HG02840 (cell line): ENCODE results near the gene KLHL29.
A peak's percentile ranks its signal among the peaks of the same experiment; 100 is the strongest.

Source experiments
- ATAC-seq: cut with Tn5 transposase; IDR thresholded peaks from one replicate; pipeline ENCODE4 v1.9.1; 2021; ENCODE audit warnings: mild to moderate bottlenecking, moderate library complexity, moderate number of reproducible peaks; ENCODE audit not compliant: unreplicated experiment, low FRiP score

KLHL29 gene

GRCh38 chr2:23441414-23441813 lies 56.4 kb downstream of the KLHL29 start:
- ATAC-seq = no peak

GRCh38 chr2:23445450-23445868 lies 60.5 kb downstream of the KLHL29 start:
- ATAC-seq = peak; percentile 47

DNA sequence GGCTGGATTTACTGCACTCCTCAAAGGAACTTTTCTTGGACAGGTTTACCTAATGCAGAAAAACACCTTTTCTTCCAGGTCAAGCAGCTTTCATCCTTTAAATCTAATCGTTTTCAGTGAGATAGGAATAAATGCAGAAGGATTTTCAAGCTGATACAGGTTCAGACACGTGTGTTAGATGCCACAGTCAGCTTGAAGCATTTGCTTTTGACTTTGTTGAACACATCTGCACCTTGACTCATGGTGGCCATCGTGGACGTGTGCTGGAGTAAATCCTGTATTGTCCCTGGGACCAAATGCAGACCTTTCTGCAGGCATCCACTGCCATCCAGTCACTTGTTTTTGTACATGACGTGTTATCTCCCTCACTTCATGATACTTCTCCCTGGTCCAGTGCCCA lies 61.9 kb downstream of the KLHL29 start:
- ATAC-seq = no peak

DNA sequence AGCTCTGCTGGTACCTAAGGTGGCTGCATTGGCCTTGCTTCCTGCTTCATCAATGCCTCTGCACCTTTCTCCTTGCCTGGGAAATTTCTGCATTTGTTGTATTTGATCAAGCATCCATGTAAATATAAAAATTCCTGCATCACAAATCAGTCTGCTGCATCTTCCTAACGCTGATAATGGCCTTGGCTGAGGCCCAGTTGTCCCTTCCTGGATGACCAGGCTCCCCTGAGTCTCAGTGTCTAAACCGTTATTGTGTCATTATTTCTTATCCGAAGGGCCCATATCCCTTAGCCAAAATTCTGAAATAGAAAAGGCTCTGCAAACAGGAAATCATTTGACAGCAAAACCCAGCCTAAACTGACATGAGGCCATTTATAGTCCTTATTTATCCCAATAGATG lies 62.4 kb downstream of the KLHL29 start:
- ATAC-seq = no peak

- ATAC-seq = no peak
Observed at GRCh38 chr2:23448906-23449305, 63.9 kb downstream of the KLHL29 start.

DNA sequence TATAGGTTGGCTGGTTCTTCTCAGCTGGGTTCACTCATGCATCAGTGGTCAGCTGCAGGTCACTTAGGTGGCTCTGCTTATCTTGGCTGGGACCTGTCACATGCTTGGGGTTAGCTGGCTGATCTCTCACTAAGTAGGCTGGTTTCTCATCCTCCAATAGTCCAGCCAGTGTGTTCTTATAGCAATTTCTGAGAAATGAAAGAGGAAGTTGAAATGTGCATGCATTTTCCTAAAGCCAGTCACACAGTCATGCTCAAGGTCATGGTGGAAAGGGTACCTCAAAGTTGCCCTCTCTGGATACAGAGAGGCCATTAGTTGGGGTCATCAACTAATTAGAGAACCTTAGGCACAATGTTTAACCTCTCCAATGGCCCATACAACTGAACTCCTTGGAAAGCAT lies 64.4 kb downstream of the KLHL29 start:
- ATAC-seq = peak; percentile 64

- no peak for ATAC-seq
Observed at GRCh38 chr2:23449831-23450331, 64.9 kb downstream of the KLHL29 start.

DNA sequence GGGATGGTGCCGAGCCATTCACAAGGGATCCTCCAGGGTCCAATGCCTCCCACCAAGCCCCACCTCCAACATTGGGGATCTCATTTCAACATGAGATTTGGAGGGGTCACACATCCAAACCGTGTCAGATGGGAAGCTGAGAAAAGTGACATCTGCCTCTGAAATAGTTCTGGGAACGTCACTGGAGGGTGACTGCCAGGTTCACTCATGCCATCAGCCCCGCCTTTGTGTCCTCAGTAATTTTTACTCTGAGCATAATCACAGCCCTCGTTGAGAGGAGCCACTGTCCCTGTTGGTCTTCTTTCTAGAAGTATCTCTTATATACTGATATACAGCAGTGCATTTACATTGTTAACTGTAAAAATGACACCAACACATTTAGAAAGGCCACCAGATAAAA lies 67.4 kb downstream of the KLHL29 start:
- no peak for ATAC-seq

- peak; percentile 55 for ATAC-seq
Observed at GRCh38 chr2:23452853-23453420, 68.0 kb downstream of the KLHL29 start.

GRCh38 chr2:23453432-23453831 lies 68.5 kb downstream of the KLHL29 start:
- no peak for ATAC-seq

DNA sequence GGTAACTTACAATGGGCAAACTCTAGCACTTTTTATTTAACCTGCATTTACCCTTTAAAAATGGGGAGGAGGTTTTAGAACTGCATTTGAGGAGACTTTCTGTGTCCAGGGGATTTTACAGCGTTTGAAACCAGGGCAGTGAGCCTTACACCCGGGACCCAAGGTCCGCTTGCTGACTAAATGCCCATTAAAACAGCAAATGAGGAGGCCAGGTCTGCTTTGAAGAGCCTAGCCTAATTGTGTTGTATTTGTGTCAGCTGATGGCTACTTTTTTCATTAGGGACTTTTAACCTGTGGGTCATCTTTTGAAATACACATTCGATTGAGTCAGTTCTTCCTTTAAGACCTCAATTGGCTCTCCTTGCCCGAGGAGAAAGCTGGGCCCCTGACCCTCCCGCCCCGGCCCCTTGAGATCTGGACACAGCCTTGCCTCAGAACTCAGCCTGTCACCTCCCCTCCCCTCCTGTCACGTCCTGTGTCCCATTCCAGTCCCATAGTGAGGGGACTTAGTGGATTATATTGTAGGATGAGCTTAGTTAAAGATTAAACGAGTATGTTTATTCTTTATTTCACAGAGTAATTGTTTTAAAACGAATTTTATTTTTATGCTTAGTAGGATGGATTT lies 69.0 kb downstream of the KLHL29 start:
- no peak for ATAC-seq

GRCh38 chr2:23454501-23455120 lies 69.6 kb downstream of the KLHL29 start:
- no peak for ATAC-seq

DNA sequence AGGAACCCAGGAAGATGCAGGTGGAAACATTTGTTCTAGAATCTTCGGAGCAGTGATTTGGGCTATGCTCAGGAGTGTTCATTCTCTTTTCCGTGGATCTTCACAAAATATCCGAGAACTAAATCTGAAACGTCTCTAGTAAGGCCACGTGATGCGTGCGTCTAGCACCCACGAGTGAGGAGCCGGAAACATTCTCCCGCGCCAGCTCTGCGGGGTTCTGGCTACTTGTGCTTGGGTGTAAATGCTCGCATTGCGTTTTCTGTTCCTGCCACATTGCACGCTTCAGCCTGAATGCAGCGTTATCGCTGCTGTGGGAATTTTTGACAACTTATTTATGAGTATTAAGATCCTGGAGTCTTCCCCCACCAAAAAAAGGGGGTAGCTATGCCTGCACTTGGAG lies 71.4 kb downstream of the KLHL29 start:
- ATAC-seq = no peak

GRCh38 chr2:23456881-23457760 lies 72.1 kb downstream of the KLHL29 start:
- ATAC-seq = no peak

- ATAC-seq = no peak
Observed at GRCh38 chr2:23457990-23458682, 73.2 kb downstream of the KLHL29 start.

DNA sequence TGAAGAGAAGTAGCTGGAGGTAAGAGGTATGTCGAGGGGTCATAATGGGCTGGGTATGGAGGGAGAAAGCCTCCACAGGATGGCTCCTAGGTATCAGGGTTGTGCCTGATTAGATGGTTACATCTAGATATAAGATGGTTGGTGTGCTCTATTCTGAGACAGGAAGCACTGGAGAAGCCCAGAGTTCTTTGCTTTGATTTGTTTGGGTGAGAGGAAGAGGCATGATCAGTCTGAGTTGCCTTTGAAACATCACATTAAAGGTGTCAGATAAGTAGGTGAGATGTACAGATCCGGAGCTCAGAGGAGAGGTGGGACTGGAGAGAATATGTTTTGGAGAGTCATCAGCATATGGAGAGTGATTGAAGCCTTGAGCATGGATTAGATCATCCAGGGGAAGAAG lies 74.1 kb downstream of the KLHL29 start:
- ATAC-seq = no peak

GRCh38 chr2:23460228-23460627 lies 75.2 kb downstream of the KLHL29 start:
- no peak for ATAC-seq

DNA sequence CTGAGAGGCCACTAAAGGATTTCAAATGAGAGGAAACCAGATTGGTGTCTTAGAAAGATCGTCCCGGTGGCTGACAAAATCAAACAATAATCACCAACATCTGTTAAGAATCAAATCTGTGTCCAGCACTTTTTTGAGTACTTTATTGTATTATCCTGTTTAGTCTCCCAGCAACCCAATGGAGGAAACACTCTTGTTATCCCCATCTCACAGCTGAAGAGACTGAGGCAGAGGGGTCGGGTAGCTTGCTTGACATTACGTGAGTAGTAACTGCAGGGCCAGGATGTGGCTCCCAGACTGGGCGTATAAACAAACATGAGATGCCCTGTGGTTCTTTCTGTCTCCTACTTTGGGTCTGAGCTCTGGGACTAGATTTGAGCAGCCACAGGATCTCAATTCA lies 76.0 kb downstream of the KLHL29 start:
- no peak for ATAC-seq

DNA sequence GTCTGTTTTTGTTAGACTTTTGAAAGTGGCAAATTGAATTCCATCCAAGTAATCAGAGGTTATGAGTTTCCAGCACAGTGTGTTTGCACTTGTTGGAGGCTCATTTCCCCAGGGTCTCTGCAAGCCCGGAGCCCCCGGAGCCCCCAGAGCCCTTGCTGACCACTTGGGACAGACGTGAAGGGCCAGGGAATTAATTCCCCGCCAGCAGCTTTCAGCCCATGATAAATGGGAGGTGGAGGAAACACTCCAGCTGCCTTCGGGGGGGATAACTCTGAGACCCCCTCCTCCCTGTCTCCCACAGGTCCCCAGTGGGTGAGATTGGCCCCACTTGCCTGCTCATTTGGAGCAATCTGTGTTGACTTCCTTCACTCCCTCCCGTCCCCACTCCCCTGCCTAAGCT lies 79.2 kb downstream of the KLHL29 start:
- no peak for ATAC-seq

DNA sequence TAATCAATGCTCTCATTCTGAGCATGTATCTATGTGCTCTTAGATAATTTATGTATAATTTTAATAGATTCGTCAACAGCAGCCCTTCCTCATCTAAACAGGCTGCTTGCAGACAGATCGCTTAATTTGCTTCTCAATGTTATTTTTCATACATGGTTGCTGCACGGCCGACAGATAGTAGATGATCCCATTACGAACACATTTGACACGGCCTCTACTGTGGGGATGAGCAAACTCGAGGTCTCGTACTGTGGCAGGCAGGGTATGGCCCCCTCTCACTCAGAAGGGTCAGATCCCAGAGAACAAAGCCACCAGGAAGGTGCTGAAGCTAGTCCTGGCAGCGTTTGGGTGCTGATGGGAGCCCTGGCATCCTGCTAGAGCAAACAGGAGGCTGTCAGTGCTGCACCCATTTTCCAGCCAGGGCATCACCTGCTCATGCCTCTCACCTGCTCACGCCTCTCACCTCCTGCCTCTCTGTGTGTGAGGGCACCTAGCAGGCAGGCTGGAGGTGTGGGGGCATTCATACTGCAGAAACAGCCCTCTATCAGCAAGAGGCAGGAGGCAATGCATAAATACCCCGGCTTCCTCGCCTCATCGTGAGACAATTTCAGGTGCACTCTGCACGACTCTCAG lies 80.0 kb downstream of the KLHL29 start:
- no peak for ATAC-seq
